ENCODE data around the gene PNMT. TPM values are rescaled to one million over a fixed set of nuclear protein-coding genes. Genes with fewer than 3 reads are reported as not detected.

PNMT gene
- total and polyA plus RNA-seq, 2 donors (not counting 1 experiment from before 2014, with no cell fraction given): 0.13 to 0.76 TPM

- Histone ChIP-seq H3K4me2 (replicated peaks; ENCODE audit: low read depth, low read length, poor library complexity, severe bottlenecking) (peak overlapping the region; percentile 59), H3K4me3 (ENCODE audit: control extremely low read depth in 1 of 5, extremely low read depth in 1 of 5, insufficient read depth in 1 of 5, low read depth in 2 of 5, low read length in 4 of 5) (no peak overlapping the region), H4K20me1 (ENCODE audit: control insufficient read depth, insufficient read depth, low read length, poor library complexity, severe bottlenecking) (no peaks in the 10 kb centered on the region), H3K4me1 (ENCODE audit: control insufficient read depth in 2 of 2, insufficient read depth in 2 of 2, low read length in 2 of 2) (peaks cover 75 to 88% of the 10 kb centered on the region in 2 donors), H3K36me3 (replicated peaks in 1 of 2; ENCODE audit: control extremely low read depth in 1 of 2, control insufficient read depth in 1 of 2, extremely low read depth in 1 of 2, insufficient read depth in 2 of 2, low read length in 1 of 2) (peaks cover 0 to 5% of the 10 kb centered on the region in 2 experiments), H2AFZ (ENCODE audit: insufficient read depth, low read depth, low read length, poor library complexity, severe bottlenecking) (no peak overlapping the region), H3K27ac (ENCODE audit: low read length in 2 of 2) (peak overlapping the region; percentile 65 to 94), H3K9me3 (ENCODE audit: control extremely low read depth in 1 of 3, control insufficient read depth in 2 of 3, insufficient read depth in 1 of 3, low read length in 2 of 3) (peaks cover 0 to 3% (median 0%) of the 10 kb centered on the region in 3 donors), H3K79me2 (ENCODE audit: control insufficient read depth, insufficient read depth, low read length) (no peaks in the 10 kb centered on the region), H3K27me3 (replicated peaks in 1 of 4; ENCODE audit: control extremely low read depth in 1 of 4, control insufficient read depth in 3 of 4, insufficient read depth in 4 of 4, low read length in 3 of 4) (no peaks in the 10 kb centered on the region), H3K9ac (ENCODE audit: low read length) (no peak overlapping the region)
- ATAC-seq (ENCODE audit: low read depth) (no peak), DNase-seq (no peak)
- WGBS (ENCODE audit: insufficient coverage): 72% methylated on average over 5 of the region's 8 CpGs
- no peaks in the 10 kb centered on the region for H3K9me3 Mint-ChIP-seq (ENCODE audit: insufficient read depth)
- ChIA-PET CTCF (interaction anchor here (1.3 to 7.6 kb wide), 7 partner anchors 7 to 55 kb away, joined by 4 to 48 read pairs (median 14); partner anchors contain the start of gene PNMT), POLR2A (interaction anchor here (2.0 to 3.6 kb wide), 3 partner anchors 10 to 53 kb away, joined by 7 to 11 read pairs (median 8); partner anchors contain the start of genes MIEN1 and PGAP3)
- intact Hi-C loops (cut with micrococcal nuclease): loop anchor here (5.0 kb wide), 1 partner anchor 75 kb away; no protein-coding TSS in a partner anchor
- TF ChIP-seq CTCF (IDR thresholded peaks at IDR 0.05) (no peak), EZH2 (IDR thresholded peaks at IDR 0.05; ENCODE audit: borderline replicate concordance, insufficient read depth, low read depth, low read length, poor library complexity, severe bottlenecking) (no peak)
- H3K4me1 Mint-ChIP-seq: peaks cover 81% of the 10 kb centered on the region
- H3K27me3 Mint-ChIP-seq: no peaks in the 10 kb centered on the region
- peak overlapping the region; percentile 68 for H3K4me3 Mint-ChIP-seq
- peak overlapping the region; percentile 98 for H3K27ac Mint-ChIP-seq
Measured at GRCh38 chr17:39677072-39677471, 8.8 kb downstream of the PNMT start.
